HG03139 (cell line): ENCODE results near the gene KLK1.
"Not testable (repeated sequence)": the region's sequence is repeated elsewhere in the genome, so short reads cannot be mapped to it uniquely, and the experiment has no call there.

Source experiments
- ATAC-seq: cut with Tn5 transposase; IDR thresholded peaks from one replicate; pipeline ENCODE4 v1.9.1; 2021; ENCODE audit not compliant: unreplicated experiment

KLK1 gene

GRCh38 chr19:50794074-50794875 is 29.3 kb downstream of the KLK1 start:
- no peak for ATAC-seq

DNA sequence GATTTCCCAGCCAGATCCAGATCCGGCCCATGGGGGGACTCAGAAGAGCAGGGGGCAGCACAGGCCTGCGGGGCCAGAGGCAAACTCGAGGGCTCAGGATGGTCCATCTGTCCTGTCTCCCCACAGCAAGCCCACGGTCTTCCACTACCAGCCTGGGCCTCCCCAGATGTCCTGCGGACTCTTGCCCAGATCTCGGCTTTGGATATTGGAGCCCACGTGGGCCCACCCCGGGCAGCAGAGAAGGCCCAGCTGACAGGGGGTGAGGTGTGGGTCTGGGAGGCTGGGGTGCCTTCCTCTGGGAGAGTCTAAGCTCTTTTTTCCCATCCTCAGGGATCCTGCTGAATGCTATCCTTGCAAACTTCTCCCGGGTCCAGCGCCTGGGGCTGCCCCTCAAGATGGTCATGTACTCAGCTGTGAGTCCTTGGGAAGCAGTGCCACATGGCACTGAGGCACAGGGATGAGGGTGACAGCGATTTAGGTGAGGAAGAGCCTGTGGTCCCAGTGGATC is 30.0 kb downstream of the KLK1 start:
- ATAC-seq: no peak

GRCh38 chr19:50792272-50793250 is 31.0 kb downstream of the KLK1 start:
- ATAC-seq: no peak

DNA sequence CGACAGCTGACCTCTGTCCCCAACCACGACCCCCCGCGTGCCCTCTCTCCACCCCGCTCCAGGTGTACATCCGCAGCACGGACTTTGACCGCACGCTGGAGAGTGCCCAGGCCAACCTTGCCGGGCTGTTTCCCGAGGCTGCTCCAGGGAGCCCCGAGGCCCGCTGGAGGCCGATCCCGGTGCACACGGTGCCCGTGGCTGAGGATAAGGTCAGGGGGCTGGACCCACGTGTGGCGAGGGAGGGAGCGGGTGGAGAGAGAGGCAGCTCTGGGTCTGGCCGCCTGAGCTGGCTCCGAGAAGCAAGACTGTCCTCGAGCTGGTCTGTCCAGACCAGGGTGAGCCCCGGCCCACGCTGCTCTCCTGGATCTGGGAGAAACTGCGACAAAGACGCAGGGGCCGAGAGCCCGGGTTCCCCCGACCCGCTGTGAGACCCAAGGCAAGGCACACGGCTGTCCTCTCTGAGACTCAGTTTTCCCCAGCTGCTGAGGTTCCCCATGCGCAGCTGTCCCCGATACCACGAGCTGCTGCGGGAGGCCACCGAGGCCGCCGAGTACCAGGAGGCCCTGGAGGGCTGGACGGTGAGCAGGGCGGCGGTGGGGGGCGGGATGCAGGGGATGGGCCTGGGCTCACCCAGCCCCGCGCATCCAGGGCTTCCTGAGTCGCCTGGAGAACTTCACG is 31.9 kb downstream of the KLK1 start:
- no peak for ATAC-seq

- ATAC-seq: no peak
These were observed 32.6 kb downstream of the KLK1 start for GRCh38 chr19:50790922-50791467.

DNA sequence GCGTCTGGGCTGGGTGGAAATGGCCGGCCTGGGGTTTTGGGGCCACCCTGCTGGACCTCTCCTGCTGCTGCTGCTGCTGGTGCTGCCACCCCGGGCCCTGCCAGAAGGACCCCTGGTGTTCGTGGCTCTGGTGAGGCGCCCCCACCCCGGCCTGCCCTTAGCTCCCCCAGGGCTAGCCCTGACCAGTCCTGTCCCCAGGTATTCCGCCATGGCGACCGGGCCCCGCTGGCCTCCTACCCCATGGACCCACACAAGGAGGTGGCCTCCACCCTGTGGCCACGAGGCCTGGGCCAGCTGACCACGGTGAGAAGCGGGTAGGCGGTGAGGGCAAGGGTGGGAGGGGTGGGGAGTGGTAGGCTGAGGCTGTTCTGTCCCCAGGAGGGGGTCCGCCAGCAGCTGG is 33.2 kb downstream of the KLK1 start, which contains the start of gene ACP4:
Gene ACP4, plus strand, starts transcription at position 20 of the 400 bp plus-strand sequence. Its CDS starts 0 bp downstream, at position 20.
- no peak for ATAC-seq

GRCh38 chr19:50785329-50785728 is 38.3 kb downstream of the KLK1 start:
- no peak for ATAC-seq

- ATAC-seq: no peak
These were observed 38.9 kb downstream of the KLK1 start for GRCh38 chr19:50784710-50785109.

DNA sequence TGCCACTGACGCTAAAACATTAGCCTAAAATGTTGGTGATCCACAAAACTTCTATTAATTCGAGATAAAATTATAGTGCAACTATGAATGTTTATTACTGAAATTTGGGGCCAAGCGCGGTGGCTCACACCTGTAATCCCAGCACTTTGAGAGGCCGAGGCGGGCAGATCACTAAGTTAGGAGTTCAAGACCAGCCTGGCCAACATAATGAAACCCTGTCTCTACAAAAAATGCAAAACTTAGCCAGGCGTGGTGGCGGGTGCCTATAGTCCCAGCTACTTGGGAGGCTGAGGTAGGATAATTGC is 39.8 kb downstream of the KLK1 start:
- not testable (repeated sequence) for ATAC-seq

GRCh38 chr19:50780753-50781435 is 42.7 kb downstream of the KLK1 start:
- ATAC-seq: no peak

- no peak for ATAC-seq
These were observed 43.8 kb downstream of the KLK1 start for GRCh38 chr19:50779504-50780457.

DNA sequence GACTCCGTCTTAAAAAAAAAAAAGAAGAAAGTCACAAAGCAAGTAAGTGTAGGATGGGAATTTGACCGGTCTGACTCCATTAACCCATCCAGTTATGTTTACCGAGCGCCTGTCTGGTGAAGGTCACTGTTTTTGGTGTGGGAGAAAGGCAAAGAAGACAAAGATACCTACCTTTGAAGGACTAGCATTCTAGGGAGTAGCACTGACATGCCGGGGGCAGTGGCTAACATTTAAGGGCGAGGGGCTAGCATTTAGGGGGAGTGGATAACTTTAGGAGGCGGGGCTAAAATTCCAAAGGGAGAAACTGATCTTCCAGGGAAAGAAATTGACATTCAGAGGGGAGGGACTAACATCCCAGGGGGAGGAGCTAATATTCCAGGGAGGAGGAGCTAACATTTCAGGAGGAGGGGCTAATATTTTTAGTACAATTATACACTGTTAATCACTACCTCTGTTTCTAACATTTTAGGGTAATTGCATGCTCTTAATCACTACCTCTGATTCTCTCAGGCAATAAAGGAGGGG is 44.6 kb downstream of the KLK1 start:
- no peak for ATAC-seq

DNA sequence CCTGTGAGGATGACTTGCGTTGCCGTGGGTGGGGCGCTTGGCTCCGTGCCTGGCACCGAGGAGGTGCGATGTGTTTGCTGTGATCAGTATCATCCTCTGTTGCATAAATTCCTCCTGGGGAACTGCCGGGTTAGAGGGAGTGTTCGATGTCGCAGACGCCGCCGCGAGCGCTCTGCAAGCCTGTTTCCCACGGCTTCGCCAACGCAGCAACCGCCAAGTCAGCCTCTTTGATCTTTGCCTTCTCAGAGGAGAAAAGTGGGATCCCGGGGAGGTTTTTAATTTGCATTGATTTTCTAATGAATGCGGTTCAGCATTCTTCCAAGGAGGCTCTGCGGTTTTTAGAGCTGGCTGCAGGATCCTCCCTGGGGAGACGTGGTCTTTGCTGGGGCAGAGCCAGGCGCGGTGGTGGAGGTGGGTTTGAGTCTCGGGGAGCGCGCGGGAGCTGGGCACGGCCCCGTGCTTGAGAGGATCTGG is 45.7 kb downstream of the KLK1 start:
- no peak for ATAC-seq

GRCh38 chr19:50777261-50777660 is 46.3 kb downstream of the KLK1 start:
- ATAC-seq: no peak

GRCh38 chr19:50776131-50776530 is 47.5 kb downstream of the KLK1 start:
- no peak for ATAC-seq

- not testable (repeated sequence) for ATAC-seq
These were observed 50.1 kb downstream of the KLK1 start for GRCh38 chr19:50773454-50773853.

- ATAC-seq: not testable (repeated sequence)
These were observed 50.7 kb downstream of the KLK1 start for GRCh38 chr19:50772912-50773311.

- no peak for ATAC-seq
These were observed 51.1 kb downstream of the KLK1 start for GRCh38 chr19:50772476-50772875.

GRCh38 chr19:50770888-50771287 is 52.7 kb downstream of the KLK1 start:
- no peak for ATAC-seq
